HepG2 (cell line): ENCODE results near the gene CACNB4. TPM values are rescaled to one million over a fixed set of nuclear protein-coding genes. Genes with fewer than 3 reads are reported as not detected.

Source experiments
- FOXJ3 ChIP-seq: sonication (generic); formaldehyde crosslinking; IDR thresholded peaks from 2 replicates; pipeline ENCODE4 v1.4.0; 2020; ENCODE audit warnings: missing genetic modification reagents, mild to moderate bottlenecking, borderline replicate concordance
- FOXK2 ChIP-seq: fragments of 450-650 bp; IDR thresholded peaks from 2 replicates; pipeline ENCODE4 v1.6.1; 2016
- IKZF4 ChIP-seq: sonication (generic); formaldehyde crosslinking; IDR thresholded peaks from 2 replicates; pipeline ENCODE4 v1.5.1; 2020; ENCODE audit warnings: borderline replicate concordance, mild to moderate bottlenecking, low read depth, missing genetic modification reagents; ENCODE audit errors: not compliant biosample characterization
- ISX ChIP-seq: sonication (generic); formaldehyde crosslinking; conservative IDR thresholded peaks from 2 replicates; pipeline ENCODE4 v1.5.0; 2020; ENCODE audit warnings: missing genetic modification reagents
- KLF11 ChIP-seq: IDR thresholded peaks from 2 replicates; pipeline ENCODE4 v1.6.1; 2016; ENCODE audit warnings: missing compliant biosample characterization
- MTF1 ChIP-seq: sonication (generic); formaldehyde crosslinking; IDR thresholded peaks from 2 replicates; pipeline ENCODE4 v1.5.0; 2020; ENCODE audit warnings: missing genetic modification reagents
- NRL ChIP-seq: sonication (generic); formaldehyde crosslinking; IDR thresholded peaks from 2 replicates; pipeline ENCODE4 v1.5.0; 2020; ENCODE audit warnings: missing genetic modification reagents, mild to moderate bottlenecking, moderate library complexity, borderline replicate concordance
- PATZ1 ChIP-seq: sonication (generic); formaldehyde crosslinking; IDR thresholded peaks from 2 replicates; pipeline ENCODE4 v1.4.0; 2020; ENCODE audit warnings: missing genetic modification reagents
- PITX1 ChIP-seq: sonication (generic); formaldehyde crosslinking; IDR thresholded peaks from 2 replicates; pipeline ENCODE4 v1.5.1; 2020; ENCODE audit warnings: mild to moderate bottlenecking, missing genetic modification reagents
- SIN3A ChIP-seq: IDR thresholded peaks from 2 replicates; pipeline ENCODE4 v1.6.1; 2011; ENCODE audit warnings: low read depth, mild to moderate bottlenecking, control low read depth, low read length, borderline replicate concordance
- SMYD3 ChIP-seq: sonication (generic); formaldehyde crosslinking; IDR thresholded peaks from 2 replicates; pipeline ENCODE4 v1.8.1; 2023; ENCODE audit warnings: mild to moderate bottlenecking, missing genetic modification reagents
- SOX6 ChIP-seq, 2 experiments: fragments of 450-650 bp in 1 of 2; sonication (generic) in 1 of 2; formaldehyde crosslinking in 1 of 2; IDR thresholded peaks; 2 replicates each; pipeline versions ENCODE4 v1.4.0 to v1.6.1; 2017 to 2020; ENCODE audit warnings: antibody characterized with exemption in 1 of 2, mild to moderate bottlenecking in 1 of 2, missing genetic modification reagents in 1 of 2
- SP5 ChIP-seq: IDR thresholded peaks from 2 replicates; pipeline ENCODE4 v1.6.1; 2016; ENCODE audit warnings: low read depth, borderline replicate concordance
- TRIM24 ChIP-seq: sonication (generic); formaldehyde crosslinking; IDR thresholded peaks from 2 replicates; pipeline ENCODE4 v1.8.0; 2022; ENCODE audit warnings: mild to moderate bottlenecking, missing genetic modification reagents
- ZMAT5 ChIP-seq: sonication (generic); formaldehyde crosslinking; IDR thresholded peaks from 2 replicates; pipeline ENCODE4 v1.5.0; 2020; ENCODE audit warnings: mild to moderate bottlenecking, low read depth, missing genetic modification reagents, borderline replicate concordance
- ZMYM4 ChIP-seq: sonication (generic); formaldehyde crosslinking; IDR thresholded peaks from 2 replicates; pipeline ENCODE4 v1.8.1; 2023; ENCODE audit warnings: mild to moderate bottlenecking, missing genetic modification reagents
- ZNF468 ChIP-seq: sonication (generic); formaldehyde crosslinking; IDR thresholded peaks from 2 replicates; pipeline ENCODE4 v1.8.0; 2022; ENCODE audit warnings: mild to moderate bottlenecking, moderate library complexity, missing genetic modification reagents
- ZNF501 ChIP-seq: sonication (generic); formaldehyde crosslinking; IDR thresholded peaks from 2 replicates; pipeline ENCODE4 v1.5.1; 2020; ENCODE audit warnings: mild to moderate bottlenecking, moderate library complexity, missing genetic modification reagents
- ZNF569 ChIP-seq: sonication (generic); formaldehyde crosslinking; IDR thresholded peaks from 2 replicates; pipeline ENCODE4 v1.5.0; 2020; ENCODE audit warnings: mild to moderate bottlenecking, missing genetic modification reagents, moderate library complexity, borderline replicate concordance
- ZNF746 ChIP-seq: sonication (generic); formaldehyde crosslinking; IDR thresholded peaks from 2 replicates; pipeline ENCODE4 v1.8.0; 2022; ENCODE audit warnings: mild to moderate bottlenecking, missing genetic modification reagents
- polyA plus RNA-seq, 8 experiments: library from polyadenylated mRNA; depleted of rRNA in 3 of 8; stranded (reverse) in 7 of 8; unstranded in 1 of 8; fragments of >200 nt; fragmentation: Illumina TruSeq in 4 of 8; extraction: Trizol in 4 of 8; gene quantifications; 2 replicates each; pipeline versions ENCODE4 v1.2.1 to v1.2.3, GENCODE V29; 2011 to 2016; ENCODE audit warnings: low read depth in 4 of 8, missing spikeins in 1 of 8, mixed read lengths in 1 of 8; ENCODE audit not compliant: insufficient read depth in 1 of 8
- total RNA-seq, 5 experiments: library from RNA; depleted of rRNA; stranded (reverse); fragments of >200 nt; fragmentation: Illumina TruSeq; extraction: Trizol; gene quantifications; 2 replicates each; pipeline ENCODE4 v1.2.3, GENCODE V29; 2016; ENCODE audit warnings: low read depth in 1 of 5
- TF ChIP-seq, protein P1 (sequence below): sonication (generic); formaldehyde crosslinking; IDR thresholded peaks from 2 replicates; pipeline ENCODE4 v1.5.1; 2020; ENCODE audit warnings: missing genetic modification reagents, mild to moderate bottlenecking, borderline replicate concordance
- TF ChIP-seq, protein P2 (sequence below): sonication (generic); formaldehyde crosslinking; IDR thresholded peaks from 2 replicates; pipeline ENCODE4 v1.4.0; 2020; ENCODE audit warnings: mild to moderate bottlenecking, missing genetic modification reagents
- TF ChIP-seq, protein P3 (sequence below): sonication (generic); formaldehyde crosslinking; IDR thresholded peaks from 2 replicates; pipeline ENCODE4 v1.9.0; 2021; ENCODE audit warnings: missing genetic modification reagents, mild to moderate bottlenecking, borderline replicate concordance

CACNB4 gene
- total and polyA plus RNA-seq, 2 of the 13 experiments (the other 11 are each of a cell fraction or from before 2014, with no cell fraction given), result 5.1 to 14.3 TPM

DNA sequence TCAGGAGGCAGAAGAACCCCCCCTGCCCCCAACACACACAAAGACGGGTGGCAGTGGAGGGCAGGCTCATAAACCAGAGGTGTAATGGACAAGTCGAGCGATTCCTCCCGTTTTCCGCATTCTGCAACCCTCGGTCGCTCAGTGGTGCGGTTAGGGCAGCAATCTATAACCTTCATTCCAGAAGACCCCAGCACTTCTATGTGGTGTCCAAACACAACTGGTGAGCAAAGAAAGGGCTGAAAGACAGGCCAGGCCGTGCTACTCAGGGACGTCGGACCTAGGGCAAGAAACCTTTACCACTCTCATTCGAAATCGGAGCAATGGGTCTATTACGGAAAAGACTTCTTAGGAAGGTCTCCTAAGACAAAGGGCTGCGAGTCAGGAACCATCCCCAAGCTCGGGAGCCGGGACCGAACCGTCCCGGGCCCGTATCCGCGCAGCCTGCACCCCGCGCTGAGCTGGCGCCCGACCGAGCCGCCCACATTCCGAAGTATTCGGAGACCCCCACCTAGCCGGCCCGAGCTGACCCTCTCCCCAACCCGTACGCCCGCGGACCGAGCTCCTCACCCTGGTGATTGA is 271.2 kb downstream of the CACNB4 start (continued):
- peak; percentile 52; the same call in 1 of the 2 replicates for TF ChIP-seq NRL (CRISPR knock-in tag)
- no peak for TF ChIP-seq SMYD3 (CRISPR knock-in tag)
- 0 out of 2 replicates have a peak, but pooled peaks have one; percentile 65 for TF ChIP-seq ZNF501
- no peak for TF ChIP-seq FOXK2
- TF ChIP-seq, protein P1, sequence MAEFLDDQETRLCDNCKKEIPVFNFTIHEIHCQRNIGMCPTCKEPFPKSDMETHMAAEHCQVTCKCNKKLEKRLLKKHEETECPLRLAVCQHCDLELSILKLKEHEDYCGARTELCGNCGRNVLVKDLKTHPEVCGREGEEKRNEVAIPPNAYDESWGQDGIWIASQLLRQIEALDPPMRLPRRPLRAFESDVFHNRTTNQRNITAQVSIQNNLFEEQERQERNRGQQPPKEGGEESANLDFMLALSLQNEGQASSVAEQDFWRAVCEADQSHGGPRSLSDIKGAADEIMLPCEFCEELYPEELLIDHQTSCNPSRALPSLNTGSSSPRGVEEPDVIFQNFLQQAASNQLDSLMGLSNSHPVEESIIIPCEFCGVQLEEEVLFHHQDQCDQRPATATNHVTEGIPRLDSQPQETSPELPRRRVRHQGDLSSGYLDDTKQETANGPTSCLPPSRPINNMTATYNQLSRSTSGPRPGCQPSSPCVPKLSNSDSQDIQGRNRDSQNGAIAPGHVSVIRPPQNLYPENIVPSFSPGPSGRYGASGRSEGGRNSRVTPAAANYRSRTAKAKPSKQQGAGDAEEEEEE, result no peak
- 0 out of 2 replicates have a peak, but pooled peaks have one; percentile 15 for TF ChIP-seq ZNF468 (CRISPR knock-in tag)
- TF ChIP-seq, protein P2, sequence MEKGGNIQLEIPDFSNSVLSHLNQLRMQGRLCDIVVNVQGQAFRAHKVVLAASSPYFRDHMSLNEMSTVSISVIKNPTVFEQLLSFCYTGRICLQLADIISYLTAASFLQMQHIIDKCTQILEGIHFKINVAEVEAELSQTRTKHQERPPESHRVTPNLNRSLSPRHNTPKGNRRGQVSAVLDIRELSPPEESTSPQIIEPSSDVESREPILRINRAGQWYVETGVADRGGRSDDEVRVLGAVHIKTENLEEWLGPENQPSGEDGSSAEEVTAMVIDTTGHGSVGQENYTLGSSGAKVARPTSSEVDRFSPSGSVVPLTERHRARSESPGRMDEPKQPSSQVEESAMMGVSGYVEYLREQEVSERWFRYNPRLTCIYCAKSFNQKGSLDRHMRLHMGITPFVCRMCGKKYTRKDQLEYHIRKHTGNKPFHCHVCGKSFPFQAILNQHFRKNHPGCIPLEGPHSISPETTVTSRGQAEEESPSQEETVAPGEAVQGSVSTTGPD (CRISPR knock-in tag), result no peak
- no peak for TF ChIP-seq FOXJ3
- no peak for TF ChIP-seq ISX (CRISPR knock-in tag)
- TF ChIP-seq ZMAT5, result no peak
- no peak for TF ChIP-seq PITX1 (CRISPR knock-in tag)
- no peak for TF ChIP-seq TRIM24
- TF ChIP-seq SIN3A, result 0 out of 2 replicates have a peak, but pooled peaks have one; percentile 39
- peak; percentile 72; the same call in 1 of the 2 replicates for TF ChIP-seq PATZ1 (CRISPR knock-in tag)
- TF ChIP-seq ZNF746, result no peak
- no peak for TF ChIP-seq ZMYM4 (CRISPR knock-in tag)
- no peak for TF ChIP-seq SOX6 (IDR thresholded peaks at IDR 0.05)
- peak; percentile 6 for TF ChIP-seq SOX6 (CRISPR knock-in tag; IDR thresholded peaks at IDR 0.05)
- no peak for TF ChIP-seq KLF11 (CRISPR knock-in tag)
- no peak for TF ChIP-seq SP5
- no peak for TF ChIP-seq IKZF4 (CRISPR knock-in tag)
- TF ChIP-seq ZNF569 (CRISPR knock-in tag), result no peak
- TF ChIP-seq, protein P3, sequence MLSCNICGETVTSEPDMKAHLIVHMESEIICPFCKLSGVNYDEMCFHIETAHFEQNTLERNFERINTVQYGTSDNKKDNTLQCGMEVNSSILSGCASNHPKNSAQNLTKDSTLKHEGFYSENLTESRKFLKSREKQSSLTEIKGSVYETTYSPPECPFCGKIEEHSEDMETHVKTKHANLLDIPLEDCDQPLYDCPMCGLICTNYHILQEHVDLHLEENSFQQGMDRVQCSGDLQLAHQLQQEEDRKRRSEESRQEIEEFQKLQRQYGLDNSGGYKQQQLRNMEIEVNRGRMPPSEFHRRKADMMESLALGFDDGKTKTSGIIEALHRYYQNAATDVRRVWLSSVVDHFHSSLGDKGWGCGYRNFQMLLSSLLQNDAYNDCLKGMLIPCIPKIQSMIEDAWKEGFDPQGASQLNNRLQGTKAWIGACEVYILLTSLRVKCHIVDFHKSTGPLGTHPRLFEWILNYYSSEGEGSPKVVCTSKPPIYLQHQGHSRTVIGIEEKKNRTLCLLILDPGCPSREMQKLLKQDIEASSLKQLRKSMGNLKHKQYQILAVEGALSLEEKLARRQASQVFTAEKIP (CRISPR knock-in tag), result no peak
- no peak for TF ChIP-seq MTF1 (CRISPR knock-in tag)
